Fibroblast of lung (primary cell): Measurements from ENCODE around the gene WNK2. TPM values are rescaled to one million over a fixed set of nuclear protein-coding genes. Genes with fewer than 3 reads are reported as not detected.

Experiments
- DNase-seq, 2 donors: peaks; one replicate each; pipeline versions ENCODE4 v3.0.0 to v3.0.0-alpha.2; 2010; ENCODE audit warnings: low read depth in 2 of 2
- H2AFZ ChIP-seq: 2 replicates; pipeline ENCODE4 v1.5.1; 2012; ENCODE audit warnings: low read length, control low read depth, inconsistent platforms
- H3K27ac ChIP-seq: 2 replicates; pipeline ENCODE4 v1.5.1; 2011; ENCODE audit warnings: low read length, control low read depth; ENCODE audit not compliant: insufficient read depth
- H3K27me3 ChIP-seq: 2 replicates; pipeline ENCODE4 v1.5.1; 2011; ENCODE audit warnings: mild to moderate bottlenecking, low read length; ENCODE audit not compliant: control insufficient read depth, insufficient read depth
- H3K36me3 ChIP-seq: 2 replicates; pipeline ENCODE4 v1.5.1; 2011; ENCODE audit warnings: low read length; ENCODE audit not compliant: control insufficient read depth, insufficient read depth
- H3K4me1 ChIP-seq: 2 replicates; pipeline ENCODE4 v1.5.1; 2011; ENCODE audit warnings: low read length; ENCODE audit not compliant: control insufficient read depth, insufficient read depth; ENCODE audit errors: extremely low read depth
- H3K4me2 ChIP-seq: 2 replicates; pipeline ENCODE4 v1.5.1; 2011; ENCODE audit warnings: low read length, control low read depth; ENCODE audit not compliant: insufficient read depth; ENCODE audit errors: extremely low read depth
- H3K4me3 ChIP-seq, 4 experiments: fragments of 200-600 bp in 1 of 4; sonication (generic) in 1 of 4; replicated peaks in 1 of 4; 2 replicates each; pipeline ENCODE4 v1.5.1; 2011 to 2016; ENCODE audit warnings: low read length in 4 of 4, low read depth in 3 of 4, mild to moderate bottlenecking in 3 of 4, control low read depth in 2 of 4, inconsistent platforms in 1 of 4, mixed read lengths in 1 of 4; ENCODE audit not compliant: insufficient read depth in 1 of 4; ENCODE audit errors: control extremely low read depth in 1 of 4
- H3K79me2 ChIP-seq: 2 replicates; pipeline ENCODE4 v1.5.1; 2012; ENCODE audit warnings: mild to moderate bottlenecking, low read length, inconsistent platforms; ENCODE audit not compliant: control insufficient read depth, insufficient read depth
- H3K9ac ChIP-seq: 2 replicates; pipeline ENCODE4 v1.5.1; 2011; ENCODE audit warnings: mild to moderate bottlenecking, low read length, control low read depth; ENCODE audit not compliant: insufficient read depth
- H3K9me3 ChIP-seq: 2 replicates; pipeline ENCODE4 v1.5.1; 2012; ENCODE audit warnings: low read depth, low read length; ENCODE audit not compliant: control insufficient read depth, insufficient read depth
- H4K20me1 ChIP-seq: 2 replicates; pipeline ENCODE4 v1.5.1; 2011; ENCODE audit warnings: low read length; ENCODE audit not compliant: control insufficient read depth, insufficient read depth; ENCODE audit errors: extremely low read depth
- CTCF ChIP-seq, 2 donors: IDR thresholded peaks in 1 of 2; conservative IDR thresholded peaks in 1 of 2; 1 replicate in 1 of 2; 2 replicates in 1 of 2; pipeline ENCODE4 v1.5.1; 2011 to 2012; ENCODE audit warnings: low read length in 2 of 2, control low read depth in 1 of 2, inconsistent platforms in 1 of 2, low read depth in 1 of 2, mild to moderate bottlenecking in 1 of 2
- EZH2 ChIP-seq: IDR thresholded peaks from 2 replicates; pipeline ENCODE4 v1.5.1; 2012; ENCODE audit warnings: low read length, control low read depth, mild to moderate bottlenecking; ENCODE audit errors: missing control alignments
- polyA plus RNA-seq, 2 donors: library from polyadenylated mRNA; depleted of rRNA in 1 of 2; stranded (reverse) in 1 of 2; unstranded in 1 of 2; fragments of >200 nt; gene quantifications; 2 replicates each; pipeline ENCODE4 v1.2.1, GENCODE V29; 2011 to 2012; ENCODE audit warnings: missing spikeins in 1 of 2
- total RNA-seq: library from RNA; depleted of rRNA; stranded (reverse); fragments of >200 nt; gene quantifications from 2 replicates; pipeline ENCODE4 v1.2.1, GENCODE V29; 2014

Gene WNK2
- total and polyA plus RNA-seq, 2 donors (not counting 1 experiment from before 2014, with no cell fraction given), result not detected

GRCh38 chr9:93226819-93227218 is 42.9 kb downstream of the WNK2 start:
- peaks cover 2% of the 10 kb centered on the region for H4K20me1 ChIP-seq
- no peaks in the 10 kb centered on the region for H3K79me2 ChIP-seq
- H3K4me3 ChIP-seq, result no peak overlapping the region
- no peaks in the 10 kb centered on the region for H3K9me3 ChIP-seq
- no peak overlapping the region for H3K9ac ChIP-seq
- H3K36me3 ChIP-seq, result no peaks in the 10 kb centered on the region
- TF ChIP-seq CTCF (conservative IDR thresholded peaks at IDR 0.05 in 1 of 2, IDR thresholded peaks at IDR 0.05 in 1 of 2; ENCODE audit: low read depth in 1 of 2, low read length in 2 of 2) (no peak), EZH2 (no peak)
- no peak overlapping the region for H3K27ac ChIP-seq
- peaks cover 2% of the 10 kb centered on the region for H3K4me1 ChIP-seq
- no peak overlapping the region for H2AFZ ChIP-seq
- no peak overlapping the region for H3K4me2 ChIP-seq
- no peak for DNase-seq
- H3K27me3 ChIP-seq, result no peaks in the 10 kb centered on the region

GRCh38 chr9:93228030-93228429 is 44.1 kb downstream of the WNK2 start:
- Histone ChIP-seq H3K4me1 (peaks cover 2% of the 10 kb centered on the region), H3K4me2 (no peak overlapping the region), H3K27me3 (no peaks in the 10 kb centered on the region), H4K20me1 (peaks cover 2% of the 10 kb centered on the region), H3K9me3 (no peaks in the 10 kb centered on the region), H3K27ac (no peak overlapping the region), H3K36me3 (no peaks in the 10 kb centered on the region), H3K9ac (no peak overlapping the region), H2AFZ (no peak overlapping the region), H3K4me3 (no peak overlapping the region), H3K79me2 (no peaks in the 10 kb centered on the region)
- TF ChIP-seq CTCF (conservative IDR thresholded peaks at IDR 0.05 in 1 of 2, IDR thresholded peaks at IDR 0.05 in 1 of 2; ENCODE audit: low read depth in 1 of 2, low read length in 2 of 2) (no peak), EZH2 (no peak)
- no peak for DNase-seq

GRCh38 chr9:93228453-93228852 is 44.5 kb downstream of the WNK2 start:
- H3K27me3 ChIP-seq, result no peaks in the 10 kb centered on the region

More at GRCh38 chr9:93228453-93228852, 44.5 kb downstream of the WNK2 start:
- Histone ChIP-seq H2AFZ (no peak overlapping the region), H3K4me2 (no peak overlapping the region), H4K20me1 (peaks cover 2% of the 10 kb centered on the region), H3K4me1 (no peaks in the 10 kb centered on the region), H3K79me2 (no peaks in the 10 kb centered on the region), H3K4me3 (no peak overlapping the region), H3K36me3 (no peaks in the 10 kb centered on the region), H3K27ac (no peak overlapping the region), H3K9me3 (no peaks in the 10 kb centered on the region), H3K9ac (no peak overlapping the region)
- TF ChIP-seq CTCF (conservative IDR thresholded peaks at IDR 0.05 in 1 of 2, IDR thresholded peaks at IDR 0.05 in 1 of 2; ENCODE audit: low read depth in 1 of 2, low read length in 2 of 2) (no peak), EZH2 (no peak)
- no peak for DNase-seq
